A673 (cell line): ENCODE data around the gene SH3RF3.

ENCODE experiments used
- CTCF ChIP-seq: fragments of 300-800, 200-600 bp; sonication (generic); conservative IDR thresholded peaks from 2 replicates; pipeline ENCODE4 v1.5.1; 2017; ENCODE audit warnings: low read depth, mild to moderate bottlenecking, antibody characterized with exemption, low read length, moderate library complexity, mixed read lengths
- EZH2 ChIP-seq: fragments of 200-600 bp; sonication (generic); IDR thresholded peaks from 2 replicates; pipeline ENCODE4 v1.6.1; 2017; ENCODE audit warnings: borderline replicate concordance, low read depth, mild to moderate bottlenecking, mixed read lengths, antibody characterized with exemption, low read length; ENCODE audit not compliant: poor library complexity, severe bottlenecking

- no peak for TF ChIP-seq CTCF
- TF ChIP-seq EZH2, result no peak
Measured at GRCh38 chr2:109202486-109202885, 73.5 kb downstream of the SH3RF3 start.
